ENCODE measurements around the gene IFNLR1. TPM values are rescaled to one million over a fixed set of nuclear protein-coding genes. Genes with fewer than 3 reads are reported as not detected.

The IFNLR1 gene
- total RNA-seq, 2 experiments from 2014 or later = 29.4 to 30.5 TPM

DNA sequence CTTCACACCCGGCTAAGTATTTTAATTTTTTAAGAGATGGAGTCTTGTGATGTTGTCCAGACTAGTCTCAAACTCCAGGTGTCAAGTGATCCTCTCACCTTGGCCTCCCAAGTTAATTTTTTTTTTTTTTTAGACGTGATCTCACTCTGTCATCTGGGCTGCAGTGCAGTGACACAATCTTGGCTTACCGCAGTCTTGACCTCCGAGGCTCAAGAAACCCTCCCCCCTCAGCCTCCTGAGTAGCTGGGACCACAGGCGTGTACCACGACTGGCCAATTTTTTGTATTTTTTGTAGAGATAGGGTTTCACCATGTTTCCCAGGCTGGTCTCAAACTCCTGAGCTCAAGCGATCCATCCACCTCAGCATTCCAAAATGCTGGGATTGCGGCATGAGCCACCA lies 11.7 kb upstream of the IFNLR1 start:
- peaks cover 9% of the 10 kb centered on the region; the same call in 1 of the 2 replicates for H3K36me3 ChIP-seq (ENCODE audit: insufficient read depth, low read length)
- H3K4me3 ChIP-seq (ENCODE audit: low read depth, low read length, poor library complexity, severe bottlenecking) = no peak overlapping the region
- ChIA-PET CTCF (ENCODE audit: unreplicated experiment) (interaction anchor here (0.7 to 3.1 kb wide), 9 partner anchors 8 to 194 kb away, joined by 3 to 37 read pairs (median 5); no protein-coding TSS in a partner anchor), POLR2A (interaction anchor here (0.5 to 3.3 kb wide), 10 partner anchors 9 to 444 kb away, joined by 3 to 45 read pairs (median 4); partner anchors contain the start of gene SRRM1)
- peak overlapping the region; percentile 72; the same call in 1 of the 2 replicates for H2AFZ ChIP-seq (ENCODE audit: low read length)
- H3K79me2 ChIP-seq (ENCODE audit: insufficient read depth, low read depth, low read length) = peaks cover 11% of the 10 kb centered on the region; the same call in 1 of the 2 replicates
- H3K4me2 ChIP-seq (ENCODE audit: low read length) = peak overlapping the region; percentile 83
- no peak for DNase-seq (ENCODE audit: low spot score)
- H4K20me1 ChIP-seq (ENCODE audit: insufficient read depth, low read length) = no peaks in the 10 kb centered on the region
- no peaks in the 10 kb centered on the region for H3K9me2 ChIP-seq (ENCODE audit: insufficient read depth, low read length)
- H3K9me3 ChIP-seq (ENCODE audit: low read length) = no peaks in the 10 kb centered on the region
- TF ChIP-seq, protein P1, sequence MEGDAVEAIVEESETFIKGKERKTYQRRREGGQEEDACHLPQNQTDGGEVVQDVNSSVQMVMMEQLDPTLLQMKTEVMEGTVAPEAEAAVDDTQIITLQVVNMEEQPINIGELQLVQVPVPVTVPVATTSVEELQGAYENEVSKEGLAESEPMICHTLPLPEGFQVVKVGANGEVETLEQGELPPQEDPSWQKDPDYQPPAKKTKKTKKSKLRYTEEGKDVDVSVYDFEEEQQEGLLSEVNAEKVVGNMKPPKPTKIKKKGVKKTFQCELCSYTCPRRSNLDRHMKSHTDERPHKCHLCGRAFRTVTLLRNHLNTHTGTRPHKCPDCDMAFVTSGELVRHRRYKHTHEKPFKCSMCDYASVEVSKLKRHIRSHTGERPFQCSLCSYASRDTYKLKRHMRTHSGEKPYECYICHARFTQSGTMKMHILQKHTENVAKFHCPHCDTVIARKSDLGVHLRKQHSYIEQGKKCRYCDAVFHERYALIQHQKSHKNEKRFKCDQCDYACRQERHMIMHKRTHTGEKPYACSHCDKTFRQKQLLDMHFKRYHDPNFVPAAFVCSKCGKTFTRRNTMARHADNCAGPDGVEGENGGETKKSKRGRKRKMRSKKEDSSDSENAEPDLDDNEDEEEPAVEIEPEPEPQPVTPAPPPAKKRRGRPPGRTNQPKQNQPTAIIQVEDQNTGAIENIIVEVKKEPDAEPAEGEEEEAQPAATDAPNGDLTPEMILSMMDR (conservative IDR thresholded peaks at IDR 0.05; ENCODE audit: low read length) = no peak
- no peak for TF ChIP-seq EZH2phosphoT487 (IDR thresholded peaks at IDR 0.05; ENCODE audit: borderline replicate concordance, low read depth, low read length)
- intact Hi-C loops (cut with micrococcal nuclease; ENCODE audit: unreplicated experiment) = loop anchor here (1.0 to 5.0 kb wide), 4 partner anchors 48 to 436 kb away; no protein-coding TSS in a partner anchor
- peaks cover 64% of the 10 kb centered on the region for H3K4me1 ChIP-seq (ENCODE audit: insufficient read depth, low read length, poor library complexity, severe bottlenecking)
- no TSS peak for BruUV-seq (replicated peaks)
- H3K27ac ChIP-seq (ENCODE audit: low read depth, low read length, poor library complexity, severe bottlenecking) = no peak overlapping the region

- intact Hi-C loops (cut with micrococcal nuclease; ENCODE audit: unreplicated experiment) = loop anchor here (5.0 kb wide), 1 partner anchor 341 kb away; no protein-coding TSS in a partner anchor
- no peak for TF ChIP-seq EZH2phosphoT487 (IDR thresholded peaks at IDR 0.05; ENCODE audit: borderline replicate concordance, low read depth, low read length)
- TF ChIP-seq, protein P1 (conservative IDR thresholded peaks at IDR 0.05; ENCODE audit: low read length) = no peak
Measured at GRCh38 chr1:24195874-24196273, 8.8 kb upstream of the IFNLR1 start.

DNA sequence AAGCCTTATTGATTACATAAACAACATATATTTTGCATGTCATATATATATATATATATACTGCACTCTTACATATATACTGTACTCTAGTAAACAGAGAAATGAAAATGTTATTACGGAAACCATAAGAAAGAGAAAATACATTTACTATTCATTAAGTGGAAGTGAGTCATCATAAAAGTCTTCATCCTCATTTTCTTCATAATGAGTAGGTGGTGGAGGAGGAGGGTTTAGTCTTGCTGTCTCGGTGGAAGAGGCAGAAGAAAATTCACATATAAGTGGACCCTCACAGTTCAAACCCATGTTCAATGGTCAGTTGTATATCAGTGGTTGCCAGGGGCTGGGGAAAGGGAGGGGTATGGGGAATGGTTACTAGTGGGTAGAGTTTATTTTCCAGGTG lies 8.0 kb upstream of the IFNLR1 start:
- H4K20me1 ChIP-seq (ENCODE audit: insufficient read depth, low read length) = no peaks in the 10 kb centered on the region
- H3K79me2 ChIP-seq (ENCODE audit: insufficient read depth, low read depth, low read length) = peaks cover under 1% of the 10 kb centered on the region; the same call in 1 of the 2 replicates
- H3K36me3 ChIP-seq (ENCODE audit: insufficient read depth, low read length) = no peaks in the 10 kb centered on the region
- ChIA-PET POLR2A (interaction anchor here (1.2 kb wide), 1 partner anchor 42 kb away, joined by 5 read pairs; no protein-coding TSS in a partner anchor), CTCF (ENCODE audit: unreplicated experiment) (no interaction called here)
- H3K9me3 ChIP-seq (ENCODE audit: low read length) = no peaks in the 10 kb centered on the region
- BruUV-seq (replicated peaks) = no TSS peak
- no peak overlapping the region for H2AFZ ChIP-seq (ENCODE audit: low read length)
- H3K27ac ChIP-seq (ENCODE audit: low read depth, low read length, poor library complexity, severe bottlenecking) = no peak overlapping the region
- DNase-seq (ENCODE audit: low spot score) = no peak
- H3K4me2 ChIP-seq (ENCODE audit: low read length) = no peak overlapping the region
- peaks cover 65% of the 10 kb centered on the region for H3K4me1 ChIP-seq (ENCODE audit: insufficient read depth, low read length, poor library complexity, severe bottlenecking)
- intact Hi-C loops (cut with micrococcal nuclease; ENCODE audit: unreplicated experiment) = loop anchor here (5.0 kb wide), 1 partner anchor 342 kb away; no protein-coding TSS in a partner anchor
- no peak overlapping the region for H3K4me3 ChIP-seq (ENCODE audit: low read depth, low read length, poor library complexity, severe bottlenecking)
- TF ChIP-seq, protein P1 (conservative IDR thresholded peaks at IDR 0.05; ENCODE audit: low read length) = no peak
- no peak for TF ChIP-seq EZH2phosphoT487 (IDR thresholded peaks at IDR 0.05; ENCODE audit: borderline replicate concordance, low read depth, low read length)
- no peaks in the 10 kb centered on the region for H3K9me2 ChIP-seq (ENCODE audit: insufficient read depth, low read length)

More at GRCh38 chr1:24195874-24196273, 8.8 kb upstream of the IFNLR1 start:
- H3K27ac ChIP-seq (ENCODE audit: low read depth, low read length, poor library complexity, severe bottlenecking) = no peak overlapping the region
- H2AFZ ChIP-seq (ENCODE audit: low read length) = no peak overlapping the region
- no peaks in the 10 kb centered on the region for H3K9me3 ChIP-seq (ENCODE audit: low read length)
- CTCF ChIA-PET (ENCODE audit: unreplicated experiment) = no interaction called here
- BruUV-seq (replicated peaks) = no TSS peak
- peaks cover 8% of the 10 kb centered on the region; the same call in 1 of the 2 replicates for H3K79me2 ChIP-seq (ENCODE audit: insufficient read depth, low read depth, low read length)
- no peaks in the 10 kb centered on the region for H3K9me2 ChIP-seq (ENCODE audit: insufficient read depth, low read length)
- no peak overlapping the region for H3K4me2 ChIP-seq (ENCODE audit: low read length)
- no peaks in the 10 kb centered on the region for H4K20me1 ChIP-seq (ENCODE audit: insufficient read depth, low read length)
- H3K36me3 ChIP-seq (ENCODE audit: insufficient read depth, low read length) = no peaks in the 10 kb centered on the region
- no peak for DNase-seq (ENCODE audit: low spot score)
- H3K4me3 ChIP-seq (ENCODE audit: low read depth, low read length, poor library complexity, severe bottlenecking) = no peak overlapping the region
- POLR2A ChIA-PET = no interaction called here
- H3K4me1 ChIP-seq (ENCODE audit: insufficient read depth, low read length, poor library complexity, severe bottlenecking) = peaks cover 65% of the 10 kb centered on the region

All from OCI-LY7 (cell line).